ENCODE data around the gene TMA7.

GRCh38 chr3:48405971-48406370 lies 34.1 kb upstream of the TMA7 start:
- TF ChIP-seq POLR2A (IDR thresholded peaks at IDR 0.05), result no peak
- TF ChIP-seq CTCF (IDR thresholded peaks at IDR 0.05), result no peak
